ENCODE results near the gene NRDE2.

The NRDE2 gene

GRCh38 chr14:90299408-90299807 lies 32.3 kb downstream of the NRDE2 start:
- DNase-seq (ENCODE audit: low spot score) = no peak

DNA sequence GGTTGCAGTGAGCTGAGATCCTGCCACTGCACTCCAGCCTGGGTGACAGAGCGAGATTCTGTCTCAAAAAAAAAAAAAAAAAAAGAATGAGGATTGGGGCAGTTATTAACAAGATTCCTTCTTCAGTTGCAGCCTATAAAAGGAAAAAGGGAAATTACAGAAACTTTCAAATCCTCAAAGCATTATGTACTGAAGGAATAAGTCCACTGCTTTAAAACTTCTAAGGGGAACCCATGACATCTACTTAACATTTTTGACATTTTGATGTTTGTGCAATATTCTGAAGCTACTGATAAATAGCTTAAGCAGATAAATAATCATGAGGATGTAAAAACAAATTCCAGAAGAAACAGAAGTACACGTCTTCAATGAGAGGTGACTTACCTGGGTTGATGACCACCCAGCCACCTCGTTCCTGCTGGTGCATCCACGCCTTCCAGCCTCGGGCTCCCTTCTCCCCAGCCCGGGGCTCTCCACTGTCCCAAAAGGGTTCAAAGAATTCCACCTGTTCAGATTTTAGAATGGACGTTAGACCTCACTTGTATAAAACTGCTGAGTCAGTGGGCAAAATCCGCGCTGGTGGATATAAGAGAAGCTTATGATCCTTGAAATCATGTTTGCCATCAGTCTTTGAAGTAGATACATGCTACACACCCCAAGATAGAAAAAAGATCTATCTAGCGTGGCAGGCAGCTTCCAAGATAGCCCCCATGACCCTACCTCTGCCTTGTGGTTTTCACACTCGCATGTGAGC lies 33.7 kb downstream of the NRDE2 start:
- no peak for DNase-seq (ENCODE audit: low spot score)

- no peak for DNase-seq (ENCODE audit: low spot score)
Measured at GRCh38 chr14:90296641-90297040, 35.1 kb downstream of the NRDE2 start.

DNA sequence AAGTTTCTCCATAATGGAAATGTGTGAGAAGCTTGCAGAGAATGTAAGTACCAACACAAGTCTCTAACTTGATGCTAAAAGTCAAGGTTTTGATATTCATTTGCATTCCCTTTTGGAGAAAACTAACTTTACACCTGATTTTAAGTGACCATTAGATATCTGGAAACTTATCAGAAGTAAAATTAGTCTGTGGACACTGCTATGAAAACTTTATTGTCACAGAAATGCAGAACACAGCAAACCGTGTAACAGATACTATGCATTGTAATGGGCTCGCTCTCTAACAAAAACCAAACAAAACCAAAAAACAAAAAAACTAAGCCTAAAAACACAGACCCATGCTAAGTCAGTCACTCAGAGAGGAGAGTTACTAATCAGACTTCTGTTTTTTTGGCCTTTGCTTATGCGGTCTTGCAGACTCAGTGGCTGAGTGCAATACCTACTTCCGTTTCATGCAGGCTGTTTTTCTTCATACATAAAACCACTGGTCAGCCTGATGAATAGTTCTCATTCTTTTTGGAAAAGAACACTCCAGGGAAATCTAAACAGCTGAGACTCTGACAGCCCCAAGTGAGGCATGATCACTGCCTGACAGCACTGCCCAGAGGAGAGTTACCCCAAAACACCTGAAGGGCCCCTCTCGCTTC lies 35.7 kb downstream of the NRDE2 start:
- no peak for DNase-seq (ENCODE audit: low spot score)

GRCh38 chr14:90294872-90295271 lies 36.9 kb downstream of the NRDE2 start:
- no peak for DNase-seq (ENCODE audit: low spot score)

DNA sequence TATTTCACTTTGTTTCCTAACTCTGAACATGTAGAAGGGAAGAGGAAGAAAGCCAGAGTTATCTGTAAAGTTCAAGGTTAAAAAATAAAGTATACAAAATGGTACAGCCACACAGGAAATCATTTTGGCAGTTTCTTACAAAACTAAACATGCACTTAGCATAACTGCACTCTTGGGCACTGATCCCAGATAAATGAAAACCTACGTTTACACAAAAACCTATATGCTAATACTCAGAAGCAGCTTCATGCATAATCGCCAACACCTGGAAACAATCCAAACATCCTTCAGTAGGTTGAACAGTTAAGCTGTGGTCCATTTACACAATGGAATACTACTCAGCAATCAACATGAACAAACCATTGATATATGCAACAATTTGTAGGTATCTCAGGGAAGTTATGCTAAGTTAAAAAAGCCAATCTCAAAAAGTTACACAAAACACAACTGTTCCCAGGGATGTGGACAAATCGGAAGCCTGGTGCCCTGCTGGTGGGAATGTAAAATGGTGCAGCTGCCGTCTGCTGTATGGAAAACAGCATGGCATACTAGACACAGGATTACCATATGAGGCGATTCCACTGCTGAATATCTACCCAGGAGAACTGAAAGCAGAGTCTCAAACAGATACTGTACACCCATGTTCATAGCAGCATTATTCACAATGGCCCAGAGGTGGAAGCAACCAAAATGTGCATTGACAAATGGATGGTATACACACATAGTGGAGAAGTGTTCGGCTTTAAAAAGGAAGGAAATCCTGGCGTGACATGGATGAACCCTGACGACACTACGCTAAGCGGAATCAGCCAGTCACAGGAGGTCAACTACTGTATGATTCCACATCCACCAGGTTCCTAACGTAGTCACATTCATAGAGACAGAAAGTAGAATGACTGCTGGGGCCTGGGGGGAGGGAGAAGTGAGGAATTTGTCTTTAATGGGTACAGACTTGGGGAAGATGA lies 37.7 kb downstream of the NRDE2 start:
- DNase-seq (ENCODE audit: low spot score) = no peak

DNA sequence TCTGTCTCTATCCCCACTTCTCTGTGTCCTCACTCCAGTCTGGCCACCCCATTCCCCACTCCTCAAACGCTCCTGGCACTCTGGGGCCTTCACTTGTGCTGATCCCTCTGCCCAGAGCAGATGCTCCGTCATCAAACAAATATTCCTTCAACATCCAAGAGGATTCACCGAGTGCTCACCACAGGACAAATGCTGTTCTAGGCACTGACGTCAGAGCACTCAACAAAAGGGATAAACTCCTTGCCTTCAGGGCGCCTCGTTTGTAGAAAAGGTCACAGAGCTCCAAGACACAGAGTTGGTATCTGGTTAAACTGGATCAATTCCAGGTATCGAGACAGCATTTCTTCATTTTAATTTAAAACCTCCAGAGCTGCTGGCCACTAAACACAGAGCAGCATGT lies 40.0 kb downstream of the NRDE2 start:
- no peak for DNase-seq (ENCODE audit: low spot score)

GRCh38 chr14:90290337-90291011 lies 41.3 kb downstream of the NRDE2 start:
- no peak for DNase-seq (ENCODE audit: low spot score)

DNA sequence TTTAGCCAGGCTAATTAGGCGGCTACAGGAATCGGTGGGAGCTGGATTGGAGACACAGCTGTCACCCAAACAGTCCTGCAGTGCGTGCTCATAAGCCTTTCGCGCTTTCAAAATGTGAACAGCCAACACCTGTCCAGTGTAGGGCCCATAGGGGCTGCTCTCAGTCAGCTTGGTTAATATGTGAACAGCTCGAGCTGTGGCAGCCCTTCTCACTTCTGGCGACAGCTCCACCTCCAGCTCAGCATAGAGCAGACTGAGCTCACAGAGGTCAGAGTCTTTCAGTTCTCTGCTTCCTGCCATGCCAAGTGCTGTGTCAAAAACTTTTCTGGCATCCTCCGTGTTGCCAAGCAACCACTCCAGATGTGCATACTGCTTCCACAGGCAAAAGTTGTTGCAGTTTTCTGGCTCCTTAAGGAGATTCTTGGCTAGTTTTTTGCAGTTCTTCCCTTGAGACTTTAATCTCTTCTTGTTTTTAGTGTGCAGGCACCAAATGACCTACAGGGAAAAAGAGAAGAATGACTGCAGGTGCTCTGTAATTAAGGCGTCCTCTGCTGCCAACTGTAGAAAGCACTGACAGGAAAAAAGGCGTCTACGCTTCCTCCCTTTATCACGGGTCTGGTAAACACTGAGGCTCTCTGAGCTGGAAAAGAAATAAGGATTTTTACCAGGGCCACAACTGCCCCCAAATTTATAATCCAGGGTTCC lies 42.9 kb downstream of the NRDE2 start:
- DNase-seq (ENCODE audit: low spot score) = no peak

DNA sequence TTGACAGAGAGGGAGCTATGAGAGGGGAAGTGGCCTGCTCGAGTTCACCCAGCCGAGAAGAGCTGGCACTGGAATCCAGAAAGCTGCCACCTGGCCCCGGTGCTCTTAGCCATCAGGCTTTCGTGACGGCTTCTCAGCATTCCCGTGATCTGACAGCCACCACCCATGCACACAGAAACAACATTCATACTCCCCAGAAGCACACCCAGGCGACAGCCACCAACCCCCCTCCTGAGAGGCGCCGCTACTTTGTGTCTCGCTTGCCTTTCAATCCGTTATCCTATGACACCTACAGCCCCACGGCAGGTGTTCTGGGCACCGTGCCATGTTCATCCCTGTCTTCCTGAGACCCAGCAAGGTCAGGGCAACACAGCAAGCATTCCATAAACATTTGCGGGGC lies 44.0 kb downstream of the NRDE2 start:
- no peak for DNase-seq (ENCODE audit: low spot score)

- DNase-seq (ENCODE audit: low spot score) = no peak
Measured at GRCh38 chr14:90281756-90282155, 50.0 kb downstream of the NRDE2 start.

DNA sequence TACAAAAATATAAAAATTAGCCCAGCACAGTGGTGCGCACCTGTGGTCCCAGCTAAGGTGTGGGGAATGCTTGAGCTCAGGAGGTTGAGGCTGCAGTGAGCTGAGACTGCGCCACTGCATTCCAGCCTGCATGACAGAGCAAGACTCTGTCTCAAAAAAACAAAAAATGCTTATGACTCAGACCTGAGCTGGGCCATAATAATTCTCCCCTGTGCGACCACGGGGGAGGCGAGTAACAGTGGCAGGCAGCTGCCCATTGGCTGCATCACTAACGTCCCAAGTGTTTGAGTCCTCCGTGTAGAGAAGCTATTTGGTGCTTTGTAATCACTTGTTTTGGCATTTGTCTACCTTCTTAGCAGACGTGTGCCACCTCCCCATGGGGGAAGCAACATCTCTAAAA lies 50.5 kb downstream of the NRDE2 start:
- no peak for DNase-seq (ENCODE audit: low spot score)

- no peak for DNase-seq (ENCODE audit: low spot score)
Measured at GRCh38 chr14:90280096-90280495, 51.6 kb downstream of the NRDE2 start.

GRCh38 chr14:90278199-90279175 lies 53.3 kb downstream of the NRDE2 start:
- no peak for DNase-seq (ENCODE audit: low spot score)

GRCh38 chr14:90277581-90278198 lies 54.1 kb downstream of the NRDE2 start:
- DNase-seq (ENCODE audit: low spot score) = no peak

DNA sequence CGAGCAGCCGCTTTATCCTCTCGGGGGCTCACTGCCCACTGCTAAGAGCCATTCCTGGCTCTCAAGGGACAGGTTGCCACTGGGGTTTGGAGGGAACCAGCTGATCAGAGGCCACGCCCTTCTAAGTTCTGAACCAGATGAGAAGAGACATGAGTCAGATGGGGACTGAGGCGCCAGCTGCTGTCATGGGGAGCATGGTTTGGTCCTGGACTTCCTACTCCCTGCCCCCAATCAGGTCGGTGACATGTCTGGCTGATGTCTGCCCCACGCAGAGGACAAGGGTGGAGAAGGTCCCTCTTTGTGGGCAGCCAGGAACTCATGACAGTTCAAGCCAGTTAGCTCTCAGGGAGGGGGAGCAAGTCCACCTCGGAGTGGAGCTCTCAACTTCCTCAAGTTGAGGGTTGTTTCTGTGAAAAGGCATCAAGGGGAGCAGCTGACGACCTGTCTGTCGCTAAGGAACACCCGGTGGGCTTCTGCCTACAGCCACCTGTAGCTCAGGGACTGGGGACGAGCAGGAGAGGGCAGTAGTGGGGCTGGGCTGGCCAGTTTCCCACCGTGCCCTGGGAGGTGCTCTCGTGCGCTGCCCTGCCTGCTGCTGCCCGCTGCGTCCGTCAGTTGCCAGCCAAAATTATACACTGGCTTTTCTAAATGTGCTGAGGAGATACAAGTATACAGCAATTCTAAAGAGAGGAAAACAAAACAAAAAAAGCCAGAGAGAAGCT lies 54.9 kb downstream of the NRDE2 start:
- peak; percentile 30 for DNase-seq (ENCODE audit: low spot score)

GRCh38 chr14:90275820-90276219 lies 55.9 kb downstream of the NRDE2 start:
- no peak for DNase-seq (ENCODE audit: low spot score)

- no peak for DNase-seq (ENCODE audit: low spot score)
Measured at GRCh38 chr14:90275458-90275814, 56.3 kb downstream of the NRDE2 start.

DNA sequence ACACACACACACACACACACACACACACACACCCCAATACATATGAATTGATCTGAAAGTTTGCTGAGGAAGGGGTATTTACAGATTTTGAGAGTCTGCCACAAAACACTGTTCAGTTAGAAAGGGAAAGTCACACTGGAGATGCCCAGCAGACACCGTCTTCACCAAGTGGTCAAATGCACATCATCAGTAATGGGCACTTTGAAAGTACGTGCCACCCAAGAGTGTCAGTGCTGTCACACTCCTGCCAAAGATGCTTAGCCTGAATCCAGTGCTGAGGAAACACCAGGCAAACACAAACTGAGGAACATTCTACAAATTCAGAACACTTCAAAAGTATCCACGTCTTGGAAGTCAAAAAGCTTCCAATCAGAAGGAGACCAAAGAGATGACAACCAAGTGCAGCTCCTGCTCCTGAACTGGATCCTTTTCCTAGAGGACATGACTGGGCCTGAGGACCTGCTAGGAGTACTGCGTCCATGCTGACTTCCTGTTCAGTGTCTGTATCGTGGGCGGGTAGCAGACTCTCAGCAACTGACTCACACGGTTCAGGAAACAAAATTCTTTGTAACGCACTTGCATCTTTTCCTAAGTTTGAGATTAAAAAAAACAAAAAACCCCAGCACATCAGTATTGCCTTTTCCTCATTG lies 56.8 kb downstream of the NRDE2 start:
- DNase-seq (ENCODE audit: low spot score) = peak; percentile 26
